HuH-7 (cell line): ENCODE data around the gene CHPT1.
"Not testable (repeated sequence)": the region's sequence is repeated elsewhere in the genome, so short reads cannot be mapped to it uniquely, and the experiment has no call there.

Experiments used
- DNase-seq: peaks from one replicate; pipeline ENCODE4 v3.0.0; 2011; ENCODE audit warnings: low spot score

Gene CHPT1

DNA sequence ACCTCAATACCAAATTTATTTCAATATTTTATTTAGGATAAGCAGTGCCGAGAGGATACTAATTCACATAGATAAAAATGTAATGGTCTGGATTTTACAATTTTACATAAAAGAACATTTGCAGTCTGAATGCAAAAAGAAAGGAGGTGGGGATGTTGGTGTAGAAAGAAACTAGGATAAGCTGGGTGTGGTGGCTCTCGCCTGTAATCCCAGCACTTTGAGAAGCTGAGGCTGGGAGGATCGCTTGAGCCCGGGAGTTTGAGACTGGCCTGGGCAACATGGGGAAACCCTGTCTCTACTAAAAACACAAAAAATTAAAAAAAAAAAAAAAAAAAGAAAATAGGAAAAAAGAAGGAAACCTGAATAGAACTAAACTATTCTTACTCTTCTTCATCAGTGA lies 25.0 kb downstream of the CHPT1 start:
- DNase-seq = no peak

DNA sequence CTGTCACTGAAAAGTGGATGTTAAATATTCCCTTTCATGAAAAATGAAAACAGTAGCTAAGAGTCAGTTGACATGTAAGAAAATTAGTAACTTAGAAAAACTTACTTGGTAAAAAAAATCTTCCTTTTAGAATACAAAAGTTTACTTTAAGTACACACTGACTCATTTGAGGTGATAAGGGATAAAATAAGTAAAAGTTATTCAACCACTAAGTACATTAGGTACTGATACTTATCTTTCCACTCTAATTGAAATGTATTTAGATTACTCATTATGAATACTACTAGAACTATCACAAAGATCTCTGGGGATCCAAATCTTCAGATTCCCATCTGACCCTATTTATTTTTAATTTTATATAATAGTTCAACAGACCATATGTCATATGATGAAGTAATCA lies 29.7 kb downstream of the CHPT1 start:
- DNase-seq = no peak

DNA sequence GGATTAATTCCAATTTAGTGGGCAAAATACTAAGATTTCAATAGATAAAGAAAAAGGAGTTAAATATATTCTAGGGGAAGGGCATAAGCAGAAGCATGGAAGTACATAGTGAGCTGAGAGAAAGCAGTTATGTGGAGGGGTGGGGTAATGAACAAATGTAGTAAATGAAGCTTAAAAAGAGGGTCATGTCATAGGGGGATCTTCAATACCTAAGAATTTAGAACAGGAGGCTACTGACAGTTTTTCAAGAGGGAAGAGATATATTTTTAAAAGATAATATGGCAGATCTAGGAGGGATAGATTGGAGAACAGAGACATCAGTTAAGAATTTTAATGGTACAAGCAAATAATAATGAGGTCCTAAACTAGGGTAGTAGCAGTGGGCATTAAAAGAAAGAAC lies 32.4 kb downstream of the CHPT1 start:
- DNase-seq = no peak

DNA sequence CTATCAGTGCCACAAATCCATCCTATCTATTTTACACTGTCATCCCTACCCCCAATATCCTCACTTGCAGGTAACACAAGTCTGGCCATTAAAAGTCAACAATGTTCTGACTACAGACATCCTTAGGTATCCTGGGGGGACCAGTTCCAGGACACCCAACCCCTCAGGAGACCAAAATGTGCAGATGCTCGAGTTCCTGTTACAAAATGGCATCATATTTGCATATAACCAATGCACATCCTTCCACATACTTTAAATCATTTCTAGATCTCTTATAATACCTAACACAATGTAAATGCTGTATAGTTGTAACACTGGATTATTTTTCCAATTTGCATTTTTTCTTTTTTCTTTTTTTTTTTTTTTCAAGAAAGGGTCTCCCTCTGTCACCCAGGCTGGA lies 34.9 kb downstream of the CHPT1 start:
- DNase-seq = no peak

DNA sequence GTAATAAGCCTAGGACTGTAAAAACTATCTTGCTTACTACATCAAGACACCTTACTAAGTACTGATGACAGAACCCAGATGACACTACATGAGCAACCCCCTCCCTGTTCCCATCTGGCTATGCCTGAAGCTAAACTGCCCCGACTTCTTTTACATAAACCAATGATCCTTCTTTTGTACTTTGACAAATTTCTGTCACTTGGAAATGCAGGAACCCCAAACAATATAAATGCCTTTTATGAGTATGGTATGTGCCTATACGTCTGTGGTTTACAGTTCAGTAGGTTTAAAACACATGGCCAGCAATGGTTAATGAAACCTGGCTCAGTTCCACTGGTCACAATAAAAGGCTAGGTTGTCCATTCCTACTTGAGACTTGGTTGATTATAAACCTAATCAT lies 35.7 kb downstream of the CHPT1 start:
- no peak for DNase-seq

DNA sequence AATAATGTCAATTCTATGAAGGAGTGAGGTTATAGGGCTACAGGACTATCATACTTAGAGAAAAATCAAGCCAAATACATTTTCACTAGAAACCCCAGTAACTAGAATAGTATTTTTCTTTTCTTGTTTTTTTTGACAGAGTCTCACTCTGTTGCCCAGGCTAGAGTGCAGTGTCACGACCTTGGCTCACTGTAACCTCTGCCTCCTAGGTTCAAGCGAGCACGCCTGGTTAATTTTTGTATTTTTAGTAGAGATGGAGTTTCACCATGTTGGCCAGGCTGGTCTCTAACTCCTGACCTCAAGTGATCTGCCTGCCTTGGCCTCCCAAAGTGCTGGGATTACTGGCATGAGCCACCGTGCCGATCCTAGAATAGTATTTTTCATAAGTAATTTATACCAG lies 37.0 kb downstream of the CHPT1 start:
- not testable (repeated sequence) for DNase-seq

DNA sequence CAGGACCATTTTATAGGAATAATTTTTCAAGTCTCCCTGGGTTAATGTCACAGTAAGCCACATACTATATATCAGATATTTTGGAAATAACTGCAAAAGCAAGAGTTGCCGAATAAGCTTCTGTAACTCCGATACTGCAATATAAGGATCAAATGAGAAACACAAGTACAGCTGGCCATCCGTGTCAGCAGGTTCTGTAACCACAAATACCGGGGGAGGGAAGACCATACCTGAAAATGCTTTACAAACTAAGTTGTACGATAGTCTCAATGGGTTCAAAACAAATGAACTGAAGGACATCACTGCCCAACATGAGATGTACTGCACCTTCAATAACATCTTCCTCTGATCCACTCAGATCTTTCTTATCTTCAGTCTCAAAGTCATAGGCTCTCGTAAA lies 40.0 kb downstream of the CHPT1 start:
- no peak for DNase-seq

DNA sequence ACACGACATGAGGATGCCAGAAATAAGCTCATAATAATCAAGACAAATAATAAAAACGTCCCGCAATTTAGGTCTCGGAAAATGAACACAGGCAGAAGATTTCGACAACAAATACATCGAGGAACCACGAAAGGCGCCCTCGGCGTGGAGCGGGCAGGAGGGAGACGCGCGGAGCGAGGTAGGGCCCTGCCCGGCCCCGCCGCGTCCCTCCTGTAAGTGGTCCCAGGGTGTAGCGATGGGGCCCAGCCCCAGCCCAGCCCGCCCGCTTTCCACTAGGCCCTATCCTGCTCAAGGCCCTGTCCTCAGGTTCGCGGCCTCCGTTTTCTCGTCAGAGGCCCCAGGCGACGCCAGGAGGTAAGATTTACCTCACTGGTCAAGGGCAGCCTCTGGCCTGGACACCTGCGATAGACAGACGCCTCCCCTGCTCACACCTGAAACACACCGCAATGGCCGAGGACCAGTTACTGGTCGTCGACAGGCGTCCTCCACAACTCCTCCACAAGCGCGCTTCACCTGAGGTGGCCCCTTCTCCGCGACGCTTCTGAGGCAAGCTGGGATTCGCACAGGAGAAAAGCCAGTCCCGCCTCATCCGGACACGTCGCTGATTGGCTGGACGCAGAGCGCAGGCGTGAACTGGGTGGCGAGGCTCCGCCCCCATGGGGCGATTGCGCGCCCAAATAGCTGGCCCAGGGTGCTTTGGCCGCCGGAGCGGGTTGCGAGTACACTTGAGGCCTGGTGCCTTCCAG lies 41.7 kb downstream of the CHPT1 start, which contains the start of gene SYCP3:
Gene SYCP3, minus strand, starts transcription at position 543 of the 746 bp plus-strand sequence. CDS start 1,527 bp downstream, outside the sequence.
- no peak for DNase-seq

DNA sequence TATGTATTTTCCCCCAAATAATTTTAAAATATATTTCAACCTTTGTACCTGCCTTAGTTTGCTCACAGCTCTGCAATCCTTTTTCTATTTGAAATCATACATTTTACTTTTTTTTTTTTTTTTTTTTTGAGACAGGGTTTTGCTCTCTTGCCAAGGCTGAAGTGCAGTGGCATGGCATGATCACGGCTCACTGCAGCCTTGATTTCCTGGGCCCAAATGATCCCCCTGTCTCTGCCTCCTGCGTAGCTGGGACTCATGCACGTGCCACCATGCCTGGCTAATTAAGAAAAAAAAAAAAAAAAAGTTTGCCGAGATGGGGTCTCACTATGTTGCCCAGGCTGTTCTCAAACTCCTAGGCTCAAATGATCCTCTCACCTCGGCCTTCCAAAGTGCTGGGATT lies 43.1 kb downstream of the CHPT1 start:
- no peak for DNase-seq

DNA sequence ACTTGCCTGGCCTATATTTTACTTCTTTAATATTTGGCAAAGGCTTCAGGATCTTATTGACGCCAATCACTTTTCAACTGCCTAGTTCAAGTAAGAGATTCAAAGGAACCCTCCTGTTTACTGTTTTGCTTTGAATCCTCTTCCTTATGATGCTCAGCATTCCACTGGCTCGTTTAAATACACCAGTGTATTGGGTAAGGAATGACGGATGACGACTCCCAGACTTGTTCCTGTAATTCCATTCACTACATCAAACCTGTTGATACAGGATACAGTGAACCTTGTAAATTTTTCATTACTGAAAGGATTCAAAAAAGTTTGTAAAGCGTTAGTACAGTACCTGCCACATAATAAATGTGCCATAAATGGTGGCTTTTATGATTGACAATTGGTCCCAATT lies 43.5 kb downstream of the CHPT1 start:
- DNase-seq = no peak

DNA sequence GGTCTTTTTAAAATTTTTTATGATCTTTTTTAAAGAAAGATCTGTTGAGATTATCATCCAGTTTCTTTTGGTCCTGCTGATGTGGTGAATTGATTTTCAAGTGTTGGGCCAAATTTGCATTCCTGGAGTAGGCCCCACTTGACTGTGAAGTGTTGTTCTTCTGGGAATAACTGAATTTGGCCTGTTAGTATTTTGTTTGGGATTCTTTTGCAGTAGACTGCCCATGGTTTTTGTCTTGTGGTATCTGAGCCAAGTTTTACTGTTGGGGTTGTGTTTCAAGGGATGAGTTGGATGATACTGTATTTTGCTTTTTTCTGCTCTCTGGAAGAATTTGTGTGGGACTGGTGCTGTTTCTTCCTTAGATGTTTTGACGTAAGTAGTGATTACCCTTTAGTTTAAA lies 45.8 kb downstream of the CHPT1 start:
- DNase-seq = no peak

DNA sequence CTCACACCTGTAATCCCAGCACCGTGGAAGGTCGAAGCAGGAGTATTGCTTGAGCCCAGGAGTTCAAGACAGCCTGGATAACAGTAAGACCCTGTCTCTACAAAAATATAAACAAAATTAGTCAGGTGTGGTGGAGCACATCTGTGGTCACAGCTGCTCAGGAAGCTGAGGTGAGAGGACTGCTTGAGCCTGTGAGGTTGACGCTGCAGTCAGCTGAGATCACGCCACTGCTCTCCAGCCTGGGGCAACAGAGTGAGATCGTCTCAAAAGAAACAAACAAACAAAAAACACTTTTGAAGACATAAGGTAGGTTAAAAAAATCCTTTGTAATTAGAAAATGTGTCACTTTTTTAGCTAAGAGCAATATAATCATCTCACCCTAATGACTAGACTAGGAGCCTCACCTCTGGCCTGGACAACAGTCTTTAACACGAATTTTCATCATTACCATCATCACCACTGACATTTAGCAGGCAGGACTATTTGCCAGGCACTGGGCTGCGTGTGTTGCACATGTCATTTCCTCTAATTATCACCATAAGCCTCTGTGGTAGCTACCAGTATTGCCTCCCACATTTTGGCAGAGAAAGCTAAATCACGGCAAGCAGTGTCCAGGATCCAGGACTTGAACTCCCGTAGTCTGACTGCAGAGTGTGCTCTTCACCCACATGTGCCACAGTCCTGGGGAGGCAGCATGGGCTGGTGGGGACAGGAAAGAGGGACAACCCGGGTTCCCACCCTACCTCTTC lies 46.5 kb downstream of the CHPT1 start:
- no peak for DNase-seq

DNA sequence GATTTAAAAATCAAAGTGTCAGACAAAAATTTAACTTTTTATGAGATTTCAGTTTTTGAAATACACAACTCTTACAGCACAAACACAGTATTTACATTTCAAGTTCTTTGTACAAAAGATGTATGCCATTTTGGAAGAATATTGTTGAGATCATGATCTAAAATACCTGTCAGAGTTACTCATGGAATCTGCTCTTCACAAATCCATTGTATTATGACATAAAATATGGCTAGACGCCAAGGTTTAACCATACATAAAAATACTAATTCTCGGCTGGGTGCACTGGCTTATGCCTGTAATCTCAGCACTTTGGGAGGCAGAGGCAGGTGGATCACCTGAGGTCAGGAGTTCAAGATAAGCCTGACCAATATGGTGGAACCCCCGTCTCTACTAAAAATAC lies 48.0 kb downstream of the CHPT1 start:
- no peak for DNase-seq

DNA sequence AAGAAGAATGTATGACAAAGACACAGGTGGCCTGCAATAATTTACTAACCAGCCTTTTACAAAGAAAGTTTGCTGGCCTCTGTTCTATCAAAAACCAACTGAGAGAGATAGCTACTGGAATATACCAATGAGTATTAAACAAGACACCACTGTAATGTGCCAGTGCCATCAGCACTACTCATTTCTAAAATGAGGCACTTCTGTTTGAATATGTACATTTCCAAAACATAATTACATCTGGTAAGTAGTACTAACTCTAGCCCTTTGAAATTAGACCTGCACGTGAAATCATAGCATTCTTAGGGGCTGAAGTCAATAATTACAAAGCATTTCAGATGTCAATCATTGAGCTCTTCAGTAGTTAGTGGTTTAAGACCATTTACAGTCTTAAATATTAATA lies 48.8 kb downstream of the CHPT1 start:
- no peak for DNase-seq

DNA sequence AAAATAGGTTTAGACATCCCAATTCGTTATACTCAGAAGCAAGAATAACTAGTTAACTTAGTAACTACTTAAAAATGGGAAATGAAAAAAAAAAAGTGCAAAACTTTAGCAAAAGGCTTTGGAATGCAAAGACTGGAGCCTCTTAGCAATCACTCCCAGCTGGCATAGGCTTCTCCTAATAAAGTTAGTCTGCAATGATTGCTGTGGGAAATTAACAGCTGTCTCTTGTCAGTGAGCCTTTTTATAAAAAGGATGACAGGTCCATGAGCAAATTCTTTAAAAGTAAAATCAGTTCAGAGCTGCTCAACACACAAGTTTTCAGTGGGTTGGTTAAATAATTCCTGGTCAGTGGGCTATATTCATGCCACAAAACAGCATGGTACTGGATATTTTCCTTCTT lies 49.2 kb downstream of the CHPT1 start:
- no peak for DNase-seq

DNA sequence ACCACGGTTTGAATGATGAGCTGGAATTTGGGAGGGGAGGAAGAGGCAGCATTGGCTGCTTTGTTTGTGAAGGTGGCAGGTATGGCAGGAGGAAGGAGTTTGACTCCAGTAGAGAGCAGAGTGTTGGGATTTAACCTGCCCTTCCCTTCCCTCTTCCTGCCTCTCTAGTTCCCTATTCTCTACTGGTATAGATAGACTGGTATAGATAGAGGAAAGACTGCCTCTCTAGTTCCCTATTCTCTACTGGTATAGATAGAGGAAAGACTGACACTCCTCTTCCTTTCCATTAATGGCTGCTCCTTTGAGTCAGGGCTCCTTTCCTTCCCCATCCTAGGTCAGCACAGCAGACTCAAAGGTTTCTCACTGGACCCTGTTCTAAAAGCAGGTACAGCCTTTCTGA lies 50.3 kb downstream of the CHPT1 start:
- no peak for DNase-seq

DNA sequence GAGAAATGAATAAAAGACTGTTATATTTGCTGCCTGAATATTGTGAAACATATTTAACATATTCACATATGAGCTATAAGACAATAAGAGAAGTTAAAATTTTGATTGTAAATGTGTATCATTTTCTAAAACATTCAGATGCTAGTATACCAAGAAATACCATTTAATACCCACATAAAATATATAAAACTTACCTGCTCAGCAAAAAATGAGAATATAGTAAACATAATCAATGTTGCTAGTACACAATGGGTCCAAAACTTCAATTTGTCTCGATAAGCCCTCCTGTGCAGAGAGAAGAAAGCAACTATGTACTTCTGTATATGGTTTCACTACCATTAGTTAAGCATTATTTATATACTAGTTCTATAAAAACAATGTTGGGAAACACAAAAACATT lies 51.5 kb downstream of the CHPT1 start:
- no peak for DNase-seq

DNA sequence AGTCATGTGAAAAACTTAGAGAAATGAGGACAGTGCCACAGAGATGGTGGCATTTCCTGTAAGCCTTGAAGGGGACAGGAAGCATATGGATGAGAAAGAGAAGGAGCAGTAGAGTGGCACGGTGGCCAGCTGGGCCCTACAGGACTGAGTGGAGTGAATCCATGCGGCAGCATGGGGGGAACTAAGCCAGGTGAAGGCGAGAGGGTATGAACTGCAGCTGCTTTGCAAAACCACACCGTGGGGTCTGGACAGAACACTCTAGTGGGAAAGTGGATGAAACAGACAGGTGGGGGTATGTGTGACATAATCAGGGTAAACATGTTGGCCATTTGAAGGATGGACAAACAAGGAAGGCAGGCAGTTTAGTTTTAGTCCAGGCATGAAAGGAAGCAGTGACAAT lies 52.2 kb downstream of the CHPT1 start:
- no peak for DNase-seq

DNA sequence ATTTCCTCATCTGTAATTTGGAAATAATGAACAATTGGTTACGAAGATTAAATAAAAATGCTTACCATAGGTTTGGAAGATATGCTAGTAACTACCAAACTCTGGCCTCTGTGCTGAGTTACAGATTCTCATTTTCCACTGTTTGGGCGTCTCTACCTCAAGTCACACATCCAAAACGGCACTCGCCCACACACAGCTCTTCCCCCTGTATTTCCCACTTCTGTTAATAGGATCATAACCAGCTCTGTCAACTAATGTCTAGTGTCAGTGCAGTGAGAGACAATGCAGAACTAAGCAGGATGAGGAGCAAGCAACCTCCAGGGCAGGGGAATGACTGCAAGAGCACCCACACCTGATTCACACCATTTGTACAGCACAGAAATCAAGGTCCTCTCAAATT lies 52.7 kb downstream of the CHPT1 start:
- DNase-seq = no peak

DNA sequence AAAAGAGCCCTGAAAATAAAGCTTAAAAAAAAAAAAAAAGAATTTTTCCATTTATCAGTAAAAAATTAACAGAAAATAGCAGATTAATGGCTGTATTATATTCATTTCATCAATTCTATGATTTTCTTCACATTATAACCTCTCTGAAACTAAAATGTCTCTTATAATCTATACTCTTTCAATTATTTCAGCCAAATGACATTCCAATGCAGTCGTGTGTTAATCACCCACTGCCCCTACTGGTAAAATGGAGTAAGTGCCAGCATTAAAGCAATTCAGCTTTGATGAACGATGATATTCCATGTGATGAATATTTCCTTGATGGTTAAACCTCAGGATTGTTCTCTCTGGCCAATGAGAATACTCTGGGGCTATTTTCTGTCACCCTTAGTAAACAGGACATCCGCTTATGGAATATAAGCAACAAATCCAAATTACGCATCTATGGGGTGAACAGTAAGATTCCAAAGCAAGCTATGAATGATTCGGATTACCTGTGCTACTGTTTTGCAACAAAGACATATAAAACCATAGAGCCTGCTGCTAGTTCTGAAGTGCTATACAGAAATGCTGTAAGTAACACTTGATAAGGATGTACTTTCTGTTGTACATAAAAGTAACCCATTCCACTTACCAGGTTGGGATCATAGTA lies 62.1 kb downstream of the CHPT1 start:
- peak; percentile 30 for DNase-seq

DNA sequence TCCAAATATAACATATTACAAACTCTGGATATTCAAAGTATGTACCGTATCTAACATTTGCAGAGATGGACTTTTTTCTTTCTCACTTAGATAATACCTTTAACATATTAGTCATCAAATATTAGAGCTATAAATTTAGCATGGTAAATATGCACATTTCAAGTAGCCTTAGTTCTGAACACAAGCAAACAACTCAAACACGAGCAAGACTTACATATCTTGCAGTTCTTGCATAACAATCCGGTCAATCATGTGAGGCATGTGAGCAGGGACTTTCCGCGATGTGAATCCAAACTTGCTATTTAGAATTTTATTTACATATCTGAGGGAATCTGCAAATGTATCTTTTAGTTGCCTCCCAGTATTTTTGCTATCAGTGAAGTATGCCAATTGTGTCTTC lies 63.9 kb downstream of the CHPT1 start:
- no peak for DNase-seq

DNA sequence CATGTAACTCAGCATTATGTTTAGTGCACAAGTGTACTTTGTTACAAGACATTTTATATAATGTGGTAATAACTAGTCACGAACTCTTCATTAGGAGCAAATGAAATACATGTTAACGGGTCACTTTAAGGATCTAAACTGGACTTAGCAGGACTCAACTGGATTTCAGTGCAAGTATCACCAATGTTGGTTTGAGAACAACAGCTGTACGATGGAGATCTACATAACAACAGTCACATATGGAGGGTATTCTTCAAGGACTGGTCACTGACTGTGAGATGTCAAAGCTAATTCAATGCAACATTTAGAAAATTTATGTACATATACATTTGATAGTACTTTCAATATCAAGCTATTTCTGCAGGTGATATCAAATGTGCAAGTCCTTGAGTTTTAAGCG lies 64.3 kb downstream of the CHPT1 start:
- no peak for DNase-seq

DNA sequence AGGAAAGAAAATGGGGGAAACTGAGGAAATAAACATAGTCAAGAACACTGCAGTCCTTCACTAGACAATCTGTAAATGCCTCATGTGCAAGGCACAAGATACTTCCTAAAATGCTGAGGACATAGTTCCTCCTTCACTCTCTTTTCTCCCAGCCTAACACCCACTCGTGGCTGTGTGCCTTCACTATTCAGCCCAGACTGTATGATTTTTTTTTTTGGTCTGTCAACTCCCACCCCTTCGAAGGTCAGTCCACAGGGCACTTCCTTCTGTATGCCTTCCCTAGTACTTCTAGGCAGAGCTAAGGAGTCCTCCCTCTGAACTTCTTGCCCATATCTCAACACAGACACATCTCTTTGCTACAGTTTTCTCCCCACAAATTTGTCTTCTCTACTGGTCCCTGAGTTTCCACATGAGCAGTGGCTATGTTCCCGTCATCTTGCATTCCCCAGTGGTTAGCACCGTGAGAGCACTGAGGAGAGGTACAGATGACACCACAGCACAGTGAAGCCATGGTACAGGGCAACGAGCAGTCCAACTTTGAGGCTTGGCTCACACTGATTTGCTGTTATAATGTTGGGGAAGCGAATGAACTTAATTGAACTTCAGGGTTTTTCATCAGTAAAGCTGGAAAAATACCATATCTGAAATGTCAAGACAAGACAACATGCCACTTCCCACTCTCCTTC lies 65.9 kb downstream of the CHPT1 start:
- DNase-seq = no peak
